Measurements from ENCODE around the gene RGR.

The RGR gene, protein sequence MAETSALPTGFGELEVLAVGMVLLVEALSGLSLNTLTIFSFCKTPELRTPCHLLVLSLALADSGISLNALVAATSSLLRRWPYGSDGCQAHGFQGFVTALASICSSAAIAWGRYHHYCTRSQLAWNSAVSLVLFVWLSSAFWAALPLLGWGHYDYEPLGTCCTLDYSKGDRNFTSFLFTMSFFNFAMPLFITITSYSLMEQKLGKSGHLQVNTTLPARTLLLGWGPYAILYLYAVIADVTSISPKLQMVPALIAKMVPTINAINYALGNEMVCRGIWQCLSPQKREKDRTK

DNA sequence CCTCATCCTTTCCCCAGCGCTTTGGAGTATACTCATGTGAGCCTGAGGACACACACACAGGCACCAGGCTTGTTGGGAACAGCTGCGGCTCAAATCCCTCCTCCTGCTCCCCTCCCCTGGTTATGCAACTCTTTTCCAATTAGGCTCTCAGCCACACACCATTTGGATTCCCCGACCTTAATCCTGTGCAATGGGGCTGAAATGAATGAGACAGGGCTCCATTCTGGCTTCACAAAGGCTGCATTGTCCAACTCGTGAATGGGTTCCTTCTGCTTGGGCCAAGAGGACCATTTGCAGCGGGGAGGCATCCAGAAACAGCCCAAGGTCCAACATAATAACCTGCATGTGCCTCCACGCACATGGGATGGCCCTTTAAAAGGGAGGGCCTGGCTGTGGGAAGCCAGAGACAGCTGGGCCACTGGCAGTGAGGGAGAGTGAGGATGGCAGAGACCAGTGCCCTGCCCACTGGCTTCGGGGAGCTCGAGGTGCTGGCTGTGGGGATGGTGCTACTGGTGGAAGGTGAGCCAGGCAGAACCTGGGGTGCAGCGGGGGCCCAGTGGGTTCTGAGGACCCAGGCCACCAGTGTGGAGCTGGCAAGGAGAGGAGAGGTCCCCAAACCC is at the start of gene RGR:
TSS of gene RGR (plus strand) at position 403 of the 620 bp plus-strand sequence. CDS start at position 441, 38 bp downstream.
- DNase-seq = no peak

GRCh38 chr10:84196083-84196482 is 48.8 kb upstream of the RGR start:
- no peak for DNase-seq

DNA sequence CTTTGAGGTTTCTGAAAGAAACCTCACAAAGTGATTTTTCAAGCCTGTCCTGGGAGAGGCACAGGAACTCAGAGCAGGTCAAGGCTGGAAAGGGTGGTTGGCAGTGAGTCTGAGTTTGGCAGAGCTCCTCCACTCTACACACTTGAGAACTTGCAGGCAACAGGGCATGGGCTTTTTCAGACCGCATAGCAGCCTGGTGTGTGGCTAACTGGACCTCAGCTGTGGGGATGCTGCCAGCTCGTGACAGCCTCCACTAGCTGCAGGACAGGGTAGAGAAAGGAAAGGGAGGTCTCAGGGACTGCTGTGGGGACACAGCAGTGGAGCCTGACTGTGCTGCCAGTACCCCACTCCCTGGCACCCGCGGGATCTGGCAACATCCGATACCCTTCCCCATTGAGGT is 47.9 kb upstream of the RGR start:
- DNase-seq = no peak

- no peak for DNase-seq
Measured at GRCh38 chr10:84197643-84198042, 47.2 kb upstream of the RGR start.

- DNase-seq = no peak
Measured at GRCh38 chr10:84198206-84198915, 46.5 kb upstream of the RGR start.

- DNase-seq = no peak
Measured at GRCh38 chr10:84200537-84201243, 44.2 kb upstream of the RGR start.

DNA sequence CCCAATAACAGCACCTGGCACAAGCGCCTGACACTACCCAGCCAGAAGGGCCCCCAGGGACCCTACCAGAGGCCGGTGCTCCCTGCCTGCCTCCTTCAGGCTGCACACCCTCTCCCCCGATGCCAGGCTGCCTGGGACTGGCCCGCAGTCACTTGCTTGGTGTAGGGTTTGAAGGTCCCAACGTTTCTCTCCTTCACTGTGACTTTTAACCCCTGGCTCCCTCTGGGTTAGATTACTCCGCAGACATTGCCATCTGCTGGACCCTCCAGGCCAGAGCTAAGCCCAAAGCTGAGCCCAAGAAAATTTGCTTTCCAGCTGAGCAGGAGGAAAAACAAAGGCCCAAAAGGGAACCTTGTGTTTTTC is 43.6 kb upstream of the RGR start:
- DNase-seq = no peak

GRCh38 chr10:84201682-84202081 is 43.2 kb upstream of the RGR start:
- DNase-seq = no peak

DNA sequence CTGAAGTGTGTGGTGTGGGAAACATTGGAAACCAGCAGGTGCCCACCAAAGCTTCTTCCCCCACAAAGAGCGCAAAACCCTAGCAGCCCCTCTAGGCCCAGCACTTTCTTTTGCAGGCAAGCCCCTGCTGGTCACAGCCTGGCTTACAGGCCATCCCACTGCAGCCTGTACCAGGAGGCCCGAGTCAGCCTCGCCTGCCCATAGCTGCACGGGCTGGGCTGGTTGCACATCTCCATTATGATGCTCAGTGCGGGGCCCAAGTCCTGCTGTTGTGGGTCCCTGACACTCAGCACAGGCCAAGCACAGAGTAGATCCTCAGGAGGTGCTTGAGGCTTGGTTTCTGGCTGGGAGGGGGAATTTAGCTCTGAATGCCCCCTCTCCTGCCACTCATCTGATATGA is 42.5 kb upstream of the RGR start:
- no peak for DNase-seq

DNA sequence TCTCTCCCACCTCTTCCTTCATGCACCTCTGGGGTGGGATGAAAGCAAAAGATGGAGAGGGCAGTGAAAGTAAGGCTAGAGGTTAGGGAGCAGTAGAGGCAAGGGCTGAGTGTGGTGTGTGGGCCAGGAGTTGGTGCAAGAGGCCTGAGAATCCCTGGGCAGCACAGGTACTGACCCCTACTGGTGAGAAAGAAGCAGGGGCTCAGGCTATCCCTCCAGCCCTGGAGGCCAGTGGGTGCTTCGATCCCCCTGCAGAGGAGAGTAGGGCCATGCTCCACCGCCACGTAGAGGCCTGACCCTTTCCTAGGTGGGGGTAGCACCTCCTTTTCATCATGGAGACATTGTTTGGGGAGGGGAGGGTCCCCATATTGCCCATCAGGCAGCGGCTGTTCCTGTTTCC is 40.7 kb upstream of the RGR start:
- no peak for DNase-seq

DNA sequence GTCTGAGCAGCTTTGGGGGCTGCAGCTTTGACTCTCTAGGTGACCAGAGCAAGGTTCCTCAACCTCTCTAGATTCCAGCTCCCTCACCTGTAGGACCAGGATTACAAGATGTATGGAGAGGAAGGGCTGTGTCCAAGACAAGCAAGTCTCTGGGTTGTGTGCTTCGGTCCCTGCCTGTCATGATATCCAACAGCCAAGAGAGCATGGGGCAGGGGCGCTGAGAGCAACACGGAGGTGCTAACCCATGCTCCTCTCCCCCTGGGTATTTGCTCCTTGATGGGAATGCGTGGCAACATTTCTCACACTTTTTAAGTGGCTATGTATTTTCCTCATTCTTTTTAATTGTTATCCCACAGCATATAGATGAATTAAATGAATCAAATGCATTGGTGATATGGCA is 40.2 kb upstream of the RGR start:
- DNase-seq = no peak

DNA sequence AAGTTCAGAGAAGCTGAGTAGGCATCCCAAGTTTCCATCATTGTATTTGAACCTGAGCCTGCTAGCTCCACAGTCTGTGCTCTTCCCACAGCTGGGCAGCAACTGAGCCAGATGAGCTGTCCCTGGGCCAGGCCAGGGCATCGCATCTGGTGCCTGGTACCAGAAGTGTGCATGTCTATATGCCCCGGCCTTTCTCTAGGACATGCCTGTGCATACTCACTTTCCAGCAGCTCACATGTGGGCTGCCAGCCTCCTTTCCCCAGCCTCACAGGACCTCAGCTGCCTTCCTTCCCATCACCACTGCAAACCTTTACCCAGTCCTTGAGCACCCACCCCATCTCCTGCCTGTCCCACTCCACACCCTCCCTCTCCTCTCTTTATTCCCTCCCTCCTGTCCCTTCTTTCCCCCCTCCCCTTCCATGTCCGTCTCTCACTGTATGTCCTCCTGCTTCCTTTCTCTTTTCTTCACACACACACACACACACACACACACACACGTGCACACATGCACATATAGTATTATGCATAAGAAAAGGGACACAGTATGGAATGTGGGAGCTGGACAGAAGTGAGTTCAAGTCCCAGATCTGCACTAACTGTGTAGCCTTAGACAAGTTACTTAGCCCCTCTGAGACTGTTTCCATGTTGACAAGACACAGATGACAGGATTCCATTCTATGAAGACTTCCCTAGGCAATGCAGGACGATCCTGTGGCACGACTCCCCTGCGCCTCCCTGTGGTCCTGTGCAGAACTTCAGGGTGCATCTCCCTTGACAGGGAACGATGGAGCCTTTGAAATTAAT is 39.6 kb upstream of the RGR start:
- DNase-seq = peak; percentile 66

- no peak for DNase-seq
Measured at GRCh38 chr10:84205853-84206525, 38.9 kb upstream of the RGR start.

GRCh38 chr10:84208023-84208422 is 36.8 kb upstream of the RGR start:
- no peak for DNase-seq

- no peak for DNase-seq
Measured at GRCh38 chr10:84211566-84211965, 33.3 kb upstream of the RGR start.

- DNase-seq = no peak
Measured at GRCh38 chr10:84212014-84212413, 32.8 kb upstream of the RGR start.

DNA sequence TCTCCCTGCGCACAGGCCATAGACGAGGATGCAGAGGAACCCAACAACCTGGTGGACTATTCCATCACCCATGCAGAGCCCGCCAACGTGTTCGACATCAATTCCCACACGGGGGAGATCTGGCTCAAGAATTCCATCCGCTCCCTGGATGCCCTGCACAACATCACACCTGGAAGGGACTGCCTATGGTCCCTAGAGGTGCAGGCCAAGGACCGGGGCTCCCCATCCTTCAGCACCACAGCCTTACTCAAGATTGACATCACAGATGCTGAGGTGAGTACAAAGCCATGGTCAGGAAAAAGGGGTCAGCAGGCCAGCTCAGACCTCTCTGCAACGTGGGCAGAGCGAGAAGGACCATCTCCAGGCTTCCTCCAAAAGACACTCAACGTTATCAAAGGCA is 31.8 kb upstream of the RGR start:
- DNase-seq = no peak

DNA sequence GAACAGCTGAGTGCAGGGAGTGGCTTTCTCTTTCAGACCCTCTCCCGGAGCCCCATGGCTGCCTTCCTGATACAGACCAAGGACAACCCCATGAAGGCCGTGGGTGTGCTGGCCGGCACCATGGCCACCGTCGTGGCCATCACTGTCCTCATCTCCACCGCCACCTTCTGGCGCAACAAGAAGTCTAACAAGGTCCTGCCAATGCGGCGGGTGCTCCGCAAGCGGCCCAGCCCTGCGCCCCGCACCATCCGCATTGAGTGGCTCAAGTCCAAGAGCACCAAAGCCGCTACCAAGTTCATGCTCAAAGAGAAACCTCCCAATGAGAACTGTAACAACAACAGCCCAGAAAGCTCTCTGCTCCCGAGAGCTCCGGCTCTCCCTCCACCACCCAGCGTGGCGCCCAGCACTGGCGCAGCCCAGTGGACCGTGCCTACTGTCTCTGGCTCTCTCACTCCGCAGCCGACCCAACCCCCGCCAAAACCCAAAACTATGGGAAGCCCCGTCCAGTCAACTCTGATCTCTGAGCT is 30.7 kb upstream of the RGR start:
- no peak for DNase-seq

- DNase-seq = no peak
Measured at GRCh38 chr10:84214612-84215235, 30.1 kb upstream of the RGR start.

GRCh38 chr10:84216834-84217233 is 28.0 kb upstream of the RGR start:
- no peak for DNase-seq

GRCh38 chr10:84217746-84218145 is 27.1 kb upstream of the RGR start:
- DNase-seq = no peak

Data from activated naive CD4-positive, alpha-beta T cell treated with anti-CD3 and anti-CD28 coated beads, Interleukin-2, amount 50 U/mL, for 16 hours (primary cell).